ENCODE data around the gene TMED8. TPM values are rescaled to one million over a fixed set of nuclear protein-coding genes. Genes with fewer than 3 reads are reported as not detected.
A peak's percentile ranks its signal among the peaks of the same experiment; 100 is the strongest.

The TMED8 gene
- total and polyA plus RNA-seq, 10 of the 15 experiments (the other 5 are each of a cell fraction or from before 2014, with no cell fraction given): 7.3 to 39.1 (median 26.1) TPM

GRCh38 chr14:77306851-77307496, 69.9 kb downstream of the TMED8 start:
- H3K4me2 ChIP-seq (ENCODE audit: control insufficient read depth, insufficient read depth): no peak overlapping the region
- DNase-seq (ENCODE audit: low read depth, low spot score) (no peak), FAIRE-seq (no peak), ATAC-seq (peak; percentile 40; the same call in 1 of the 3 replicates)
- no peaks in the 10 kb centered on the region for H3K27me3 ChIP-seq (replicated peaks in 1 of 2; ENCODE audit: control insufficient read depth in 2 of 2, insufficient read depth in 2 of 2, low read length in 1 of 2)
- ChIA-PET SMC1A (ENCODE audit: uncharacterized antibody, unreplicated experiment) (interaction anchor here (1.7 kb wide), 1 partner anchor 9 kb away, joined by 10 read pairs; no protein-coding TSS in a partner anchor), POLR2A (interaction anchor here (1.2 kb wide), 1 partner anchor 19 kb away, joined by 3 read pairs; no protein-coding TSS in a partner anchor), RAD21 (ENCODE audit: unreplicated experiment) (interaction anchor here (1.2 to 1.7 kb wide), 2 partner anchors 9 to 17 kb away, joined by 3 to 7 read pairs; no protein-coding TSS in a partner anchor), CTCF (interaction anchor here (2.4 to 2.7 kb wide), 2 partner anchors 9 to 156 kb away, joined by 15 to 22 read pairs; no protein-coding TSS in a partner anchor)
- in situ Hi-C loops (cut with MboI) (no loop called here), intact Hi-C loops (cut with micrococcal nuclease; ENCODE audit: unreplicated experiment) (no loop called here)
- no peak overlapping the region for H2AFZ ChIP-seq (ENCODE audit: control insufficient read depth, low read depth, low read length)
- no peak overlapping the region for H3K4me3 ChIP-seq
- 1% methylated on average over 3 of the region's 3 CpGs for WGBS (ENCODE audit: insufficient coverage, insufficient replicate concordance, low lambda C conversion rate, missing lambda C conversion rate)
- TF ChIP-seq SMC3 (IDR thresholded peaks at IDR 0.05; ENCODE audit: borderline replicate concordance, low read length) (no peak), RELA (IDR thresholded peaks at IDR 0.05; ENCODE audit: borderline replicate concordance, partially characterized antibody) (no peak), POU2F2 (IDR thresholded peaks at IDR 0.05; ENCODE audit: borderline replicate concordance, low read depth, low read length) (no peak), ZNF217 (IDR thresholded peaks at IDR 0.05) (no peak)
- H3K79me2 ChIP-seq (ENCODE audit: control insufficient read depth, insufficient read depth, low read length): no peaks in the 10 kb centered on the region
- no peaks in the 10 kb centered on the region for H4K20me1 ChIP-seq (ENCODE audit: control insufficient read depth, insufficient read depth)
- no peak overlapping the region for H3K27ac ChIP-seq (ENCODE audit: control insufficient read depth, insufficient read depth)
- no TSS peak for BruUV-seq (replicated peaks)
- no peaks in the 10 kb centered on the region for H3K9me3 ChIP-seq (replicated peaks; ENCODE audit: control insufficient read depth, insufficient read depth, low read length)
- H3K4me1 ChIP-seq (ENCODE audit: control insufficient read depth, insufficient read depth, low read length): no peaks in the 10 kb centered on the region
- no peaks in the 10 kb centered on the region; a peak in 1 of 4 replicates for H3K36me3 ChIP-seq (ENCODE audit: control insufficient read depth in 2 of 2, insufficient read depth in 2 of 2, low read length in 1 of 2)
- no peak overlapping the region for H3K9ac ChIP-seq (ENCODE audit: control insufficient read depth, insufficient read depth, low read length)

- ChIA-PET RAD21 (ENCODE audit: unreplicated experiment) (interaction anchor here (1.2 to 1.7 kb wide), 2 partner anchors 9 to 16 kb away, joined by 3 to 7 read pairs; no protein-coding TSS in a partner anchor), SMC1A (ENCODE audit: uncharacterized antibody, unreplicated experiment) (interaction anchor here (1.7 kb wide), 1 partner anchor 9 kb away, joined by 10 read pairs; no protein-coding TSS in a partner anchor), CTCF (interaction anchor here (2.4 to 2.7 kb wide), 2 partner anchors 10 to 155 kb away, joined by 15 to 22 read pairs; no protein-coding TSS in a partner anchor), POLR2A (interaction anchor here (1.2 kb wide), 1 partner anchor 20 kb away, joined by 3 read pairs; no protein-coding TSS in a partner anchor)
- Histone ChIP-seq H3K36me3 (ENCODE audit: control insufficient read depth in 2 of 2, insufficient read depth in 2 of 2, low read length in 1 of 2) (no peaks in the 10 kb centered on the region; a peak in 1 of 4 replicates), H3K4me1 (ENCODE audit: control insufficient read depth, insufficient read depth, low read length) (no peaks in the 10 kb centered on the region), H3K4me3 (no peak overlapping the region), H3K27ac (ENCODE audit: control insufficient read depth, insufficient read depth) (no peak overlapping the region), H3K4me2 (ENCODE audit: control insufficient read depth, insufficient read depth) (no peak overlapping the region), H3K79me2 (ENCODE audit: control insufficient read depth, insufficient read depth, low read length) (no peaks in the 10 kb centered on the region), H4K20me1 (ENCODE audit: control insufficient read depth, insufficient read depth) (no peaks in the 10 kb centered on the region), H3K27me3 (replicated peaks in 1 of 2; ENCODE audit: control insufficient read depth in 2 of 2, insufficient read depth in 2 of 2, low read length in 1 of 2) (no peaks in the 10 kb centered on the region), H3K9ac (ENCODE audit: control insufficient read depth, insufficient read depth, low read length) (no peak overlapping the region), H3K9me3 (replicated peaks; ENCODE audit: control insufficient read depth, insufficient read depth, low read length) (no peaks in the 10 kb centered on the region), H2AFZ (ENCODE audit: control insufficient read depth, low read depth, low read length) (no peak overlapping the region)
- in situ Hi-C loops (cut with MboI): no loop called here
- no peak for ATAC-seq
- FAIRE-seq: no peak
- intact Hi-C loops (cut with micrococcal nuclease; ENCODE audit: unreplicated experiment): no loop called here
- no TSS peak for BruUV-seq (replicated peaks)
- 67% methylated on average over 3 of the region's 3 CpGs for WGBS (ENCODE audit: insufficient coverage, insufficient replicate concordance, low lambda C conversion rate, missing lambda C conversion rate)
- no peak for DNase-seq (ENCODE audit: low read depth, low spot score)
- no peak for TF ChIP-seq ZNF274 (IDR thresholded peaks at IDR 0.05; ENCODE audit: insufficient read depth, insufficient read length)
- TF ChIP-seq NR2F1 (conservative IDR thresholded peaks at IDR 0.05): no peak
- TF ChIP-seq BACH1 (IDR thresholded peaks at IDR 0.05; ENCODE audit: borderline replicate concordance): no peak
- TF ChIP-seq POLR2AphosphoS2 (IDR thresholded peaks at IDR 0.05; ENCODE audit: low read depth, low read length): no peak
- TF ChIP-seq CHD4 (IDR thresholded peaks at IDR 0.05): no peak
- TF ChIP-seq DPF2 (IDR thresholded peaks at IDR 0.05): no peak
- TF ChIP-seq ZNF592 (IDR thresholded peaks at IDR 0.05): no peak
- TF ChIP-seq ELK1 (IDR thresholded peaks at IDR 0.05; ENCODE audit: low read depth, low read length): no peak
- no peak for TF ChIP-seq NBN (IDR thresholded peaks at IDR 0.05)
These were observed 70.5 kb downstream of the TMED8 start for GRCh38 chr14:77306416-77306815.
